Measurements from ENCODE around the gene CARMIL1.

DNA sequence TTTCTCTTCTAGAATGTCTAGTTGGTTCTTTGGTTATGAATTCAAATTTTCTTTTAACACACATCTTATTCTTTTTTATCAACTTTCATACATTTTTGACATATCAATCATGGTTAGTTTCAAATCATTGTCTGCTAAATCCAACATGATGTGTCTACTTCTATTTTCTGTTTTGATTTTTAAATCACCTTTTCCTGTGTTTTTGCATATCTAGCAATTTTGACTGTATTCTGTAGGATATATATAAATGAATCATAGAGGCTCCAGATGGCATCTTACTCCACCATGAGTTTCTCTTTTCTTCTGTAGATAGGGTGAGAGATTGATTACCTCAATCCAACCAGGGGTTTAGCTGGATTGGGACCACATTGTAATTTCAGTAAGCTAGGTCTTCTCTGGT is 34.3 kb upstream of the CARMIL1 start:
- TF ChIP-seq HDGF (IDR thresholded peaks at IDR 0.05; ENCODE audit: borderline replicate concordance) (no peak), BHLHE40 (IDR thresholded peaks at IDR 0.05; ENCODE audit: borderline replicate concordance) (no peak), FOXK2 (IDR thresholded peaks at IDR 0.05) (no peak), FOXM1 (IDR thresholded peaks at IDR 0.05; ENCODE audit: borderline replicate concordance) (no peak), ZNF384 (IDR thresholded peaks at IDR 0.05) (no peak), SUZ12 (IDR thresholded peaks at IDR 0.05) (no peak), L3MBTL2 (conservative IDR thresholded peaks at IDR 0.05) (no peak), SP1 (IDR thresholded peaks at IDR 0.05) (no peak), NFRKB (IDR thresholded peaks at IDR 0.05) (no peak)

Measured in HEK293T (cell line).